Adrenal gland (tissue), 12 donors: Measurements from ENCODE around the gene SMIM33. TPM values are rescaled to one million over a fixed set of nuclear protein-coding genes. Genes with fewer than 3 reads are reported as not detected.
"Not testable (repeated sequence)": the region's sequence is repeated elsewhere in the genome, so short reads cannot be mapped to it uniquely, and the experiment has no call there.

Source experiments
- DNase-seq, 7 donors: peaks; one replicate each; pipeline ENCODE4 v3.0.0-alpha.2; 2019 to 2020
- H3K27ac ChIP-seq, 5 donors: fragments of 200-600 bp; sonication (generic) in 4 of 5; 1 replicate in 3 of 5; 2 replicates in 2 of 5; pipeline versions ENCODE4 v1.5.1 to v1.8.0; 2016 to 2020; ENCODE audit warnings: mild to moderate bottlenecking in 1 of 5
- H3K27me3 ChIP-seq: fragments of 200-600 bp; 2 replicates; pipeline ENCODE4 v1.8.0; 2021
- H3K36me3 ChIP-seq, 2 donors: fragments of 200-600 bp; replicated peaks in 1 of 2; 1 replicate in 1 of 2; 2 replicates in 1 of 2; pipeline versions ENCODE4 v1.5.1 to v1.8.0; 2018 to 2022
- H3K4me1 ChIP-seq, 2 donors: fragments of 200-600 bp; replicated peaks in 1 of 2; 1 replicate in 1 of 2; 2 replicates in 1 of 2; pipeline versions ENCODE4 v1.5.1 to v1.8.0; 2018 to 2021
- H3K4me3 ChIP-seq, 4 donors: fragments of 200-600 bp; sonication (generic) in 3 of 4; one replicate each; pipeline ENCODE4 v1.5.1; 2016 to 2018
- H3K9me3 ChIP-seq, 3 donors: fragments of 200-600 bp; sonication (generic) in 1 of 3; replicated peaks in 1 of 3; 1 replicate in 2 of 3; 2 replicates in 1 of 3; pipeline versions ENCODE4 v1.5.1 to v1.8.0; 2016 to 2021
- CTCF ChIP-seq, 6 experiments: fragments of 450-650 bp in 4 of 6; fragments of 200-600 bp in 2 of 6; sonication (generic) in 1 of 6; IDR thresholded peaks; 1 replicate in 5 of 6; 2 replicates in 1 of 6; pipeline versions ENCODE4 v1.5.1 to v1.8.0; 2016 to 2021; ENCODE audit warnings: antibody characterized with exemption in 6 of 6, mild to moderate bottlenecking in 2 of 6, moderate library complexity in 1 of 6
- POLR2A ChIP-seq, 2 donors: fragments of 450-650 bp; IDR thresholded peaks; one replicate each; pipeline ENCODE4 v1.6.1; 2017; ENCODE audit warnings: antibody characterized with exemption in 2 of 2, mild to moderate bottlenecking in 2 of 2, moderate library complexity in 1 of 2
- WGBS, 4 donors: extraction: QIAGEN DNeasy Blood & Tissue Kit in 2 of 4; methylation state at CpG; one replicate each; pipeline versions ENCODE4 v1.1.5 to v1.1.7; 2013 to 2017; 5-methylcytosine and 5-hydroxymethylcytosine counted together
- intact Hi-C, 2 donors: fragments of 100-400 bp; cut with DNase I; formaldehyde crosslinking; loops; one replicate each; pipeline versions ENCODE4 v1.14.1 to v1.15.0; 2022 to 2023
- polyA plus RNA-seq, 3 donors: library from polyadenylated mRNA; stranded (reverse); fragments of 200-250 nt in 2 of 3; fragments of 350-450 nt in 1 of 3; fragmentation: Illumina TruSeq in 1 of 3; extraction: RNeasy Lipid Tissue Mini Kit (QIAGEN cat#74804) in 1 of 3; gene quantifications; one replicate each; pipeline ENCODE4 v1.2.3, GENCODE V29; 2013 to 2014
- total RNA-seq, 9 donors: library from RNA; depleted of rRNA in 4 of 9; stranded (reverse); fragments of >200 nt in 4 of 9; fragments of 120-200 nt in 1 of 9; fragmentation: NEBNext Ultra II Directional in 1 of 9; extraction: Animal tissue kit (Norgen Biotek cat#: 25700) in 1 of 9; gene quantifications; one replicate each; pipeline versions ENCODE4 v1.1.0 to v1.2.4, GENCODE V29; 2013 to 2023
- donor health status: healthy with polysubstance abuse.
- donor health status: Bipolar disorder and iron deficiency.
- donor health status: DM: yes; HTN: yes; CAD: no.
- donor health status: DM: no; HTN: no; CAD: no.
- donor health status: DM: no; HTN: no; CAD: no.
- donor health status: DM: yes; HTN: yes; CAD: no.

Gene SMIM33
- total and polyA plus RNA-seq, 12 donors: not detected

GRCh38 chr5:139475865-139476617, 5.2 kb downstream of the SMIM33 start:
- Histone ChIP-seq H3K4me1 (peaks cover 0 to 4% of the 10 kb centered on the region in 2 donors), H3K9me3 (no peaks in the 10 kb centered on the region), H3K27ac (no peak overlapping the region), H3K27me3 (no peaks in the 10 kb centered on the region), H3K36me3 (peaks cover 0 to 26% of the 10 kb centered on the region in 2 donors), H3K4me3 (no peak overlapping the region)
- DNase-seq: no peak
- intact Hi-C loops: no loop called here
- WGBS, 4 donors: 81 to 88% (median 83%) methylated on average over 11 to 13 of the region's 13 CpGs
- TF ChIP-seq POLR2A (IDR thresholded peaks at IDR 0.05): no peak
- TF ChIP-seq CTCF (IDR thresholded peaks at IDR 0.05): no peak

- intact Hi-C loops, DNase-seq, H3K27ac ChIP-seq, H3K27me3 ChIP-seq, H3K4me3 ChIP-seq, H3K9me3 ChIP-seq: not testable (repeated sequence)
- peaks cover 0 to 16% of the 10 kb centered on the region in 2 donors for H3K4me1 ChIP-seq
- 74 to 83% (median 81%) methylated on average over 9 of the region's 9 CpGs for WGBS, 4 donors
- H3K36me3 ChIP-seq: peaks cover 0 to 26% of the 10 kb centered on the region in 2 donors
These were observed 8.0 kb downstream of the SMIM33 start for GRCh38 chr5:139478657-139479423.

GRCh38 chr5:139479729-139480128, 8.9 kb downstream of the SMIM33 start:
- H3K4me3 ChIP-seq, H3K27ac ChIP-seq, intact Hi-C loops, H3K27me3 ChIP-seq, H3K9me3 ChIP-seq, DNase-seq: not testable (repeated sequence)
- Histone ChIP-seq H3K36me3 (peaks cover 0 to 26% of the 10 kb centered on the region in 2 donors), H3K4me1 (peaks cover 0 to 22% of the 10 kb centered on the region in 2 donors)
- WGBS, 4 donors: 93 to 96% (median 95%) methylated on average over 4 of the region's 4 CpGs

DNA sequence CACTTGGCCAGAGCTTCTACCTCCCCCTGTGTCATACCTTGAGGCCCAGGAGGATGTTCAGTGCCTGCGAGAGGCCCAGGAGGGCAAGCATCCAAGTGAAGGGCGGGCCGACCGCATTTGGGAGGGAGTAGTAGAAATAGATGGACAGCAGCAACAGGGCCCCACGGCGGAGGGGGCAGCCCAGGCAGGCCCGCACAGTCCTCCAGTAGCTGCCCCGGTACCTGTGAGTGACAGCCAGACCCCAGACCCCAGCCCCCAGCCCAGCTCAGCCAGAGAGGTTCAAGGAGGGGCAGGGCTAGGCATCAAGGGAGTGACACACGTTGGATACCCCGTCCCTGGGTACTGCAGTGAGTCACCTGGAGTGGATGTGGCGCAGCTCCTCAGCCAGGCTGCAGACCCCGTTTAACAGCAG, 10.3 kb downstream of the SMIM33 start:
- peak overlapping the region in 1 of 4 donors; percentile 44 for H3K4me3 ChIP-seq
- intact Hi-C loops: no loop called here
- TF ChIP-seq CTCF (IDR thresholded peaks at IDR 0.05): no peak
- TF ChIP-seq POLR2A (IDR thresholded peaks at IDR 0.05): no peak
- peaks cover 0 to 24% of the 10 kb centered on the region in 2 donors for H3K36me3 ChIP-seq
- 55 to 87% (median 63%) methylated on average over 5 to 12 of the region's 12 CpGs for WGBS, 4 donors
- peak overlapping the region in 4 of 5 donors; percentile 75 to 94 (median 84) for H3K27ac ChIP-seq
- H3K9me3 ChIP-seq: no peaks in the 10 kb centered on the region
- DNase-seq: no peak
- H3K4me1 ChIP-seq: peaks cover 0 to 22% of the 10 kb centered on the region in 2 donors
- no peaks in the 10 kb centered on the region for H3K27me3 ChIP-seq

GRCh38 chr5:139481580-139482049, 10.8 kb downstream of the SMIM33 start:
- Histone ChIP-seq H3K9me3 (no peaks in the 10 kb centered on the region), H3K27ac (peak overlapping the region; percentile 75 to 94 (median 84)), H3K36me3 (peaks cover 0 to 19% of the 10 kb centered on the region in 2 donors), H3K4me3 (peak overlapping the region in 2 of 4 donors; percentile 44 to 56), H3K27me3 (no peaks in the 10 kb centered on the region), H3K4me1 (peaks cover 0 to 22% of the 10 kb centered on the region in 2 donors)
- peak in 2 of 7 donors; percentile 21 to 24 for DNase-seq
- WGBS, 4 donors: 50 to 60% (median 55%) methylated on average over 2 to 5 of the region's 5 CpGs
- TF ChIP-seq POLR2A (IDR thresholded peaks at IDR 0.05): no peak
- TF ChIP-seq CTCF (IDR thresholded peaks at IDR 0.05): no peak
- intact Hi-C loops: no loop called here
